Measurements from ENCODE around the gene ANKRD52.

Gene ANKRD52

GRCh38 chr12:56257071-56257470, 1.1 kb downstream of the ANKRD52 start:
- Histone ChIP-seq H3K27me3 (ENCODE audit: insufficient read depth, low read length) (no peaks in the 10 kb centered on the region), H3K9ac (ENCODE audit: low read depth, low read length) (peak overlapping the region; percentile 87; the same call in 1 of the 2 replicates), H3K4me1 (ENCODE audit: insufficient read depth, low read length) (peaks cover 18% of the 10 kb centered on the region), H3K4me3 (ENCODE audit: low read length) (peak overlapping the region; percentile 98), H3K36me3 (ENCODE audit: insufficient read depth, low read length) (peaks cover 47% of the 10 kb centered on the region), H3K9me3 (ENCODE audit: insufficient read depth, low read depth, low read length) (no peaks in the 10 kb centered on the region), H3K27ac (ENCODE audit: low read depth, low read length) (peak overlapping the region; percentile 28; the same call in 1 of the 2 replicates)
- 34% methylated on average over 8 of the region's 8 CpGs for WGBS

- H3K36me3 ChIP-seq (ENCODE audit: insufficient read depth, low read length): peaks cover 53% of the 10 kb centered on the region
- WGBS: 54% methylated on average over 4 of the region's 4 CpGs
Observed at GRCh38 chr12:56256326-56256960, 1.7 kb downstream of the ANKRD52 start.

DNA sequence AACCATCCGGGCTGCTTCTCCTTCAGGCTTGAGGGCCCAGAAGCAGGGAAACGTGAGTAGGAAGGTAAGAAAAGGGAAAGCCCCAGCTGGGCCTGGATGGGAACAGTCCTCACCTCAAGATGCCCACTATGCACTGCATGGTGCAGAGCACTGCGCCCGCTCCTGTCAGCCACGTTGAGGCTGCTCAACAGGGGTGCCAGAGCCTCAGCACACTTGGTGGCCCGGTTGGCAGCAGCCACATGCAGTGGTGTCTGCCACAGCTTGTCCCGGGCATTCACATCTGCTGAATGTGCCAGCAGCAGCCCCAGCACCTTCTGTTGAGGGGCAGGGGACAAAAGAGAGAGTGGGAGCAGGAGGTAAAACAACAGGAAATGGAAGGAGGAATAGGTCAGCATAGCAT, 2.5 kb downstream of the ANKRD52 start:
- WGBS: 90% methylated on average over 7 of the region's 7 CpGs
- Histone ChIP-seq H3K9me3 (ENCODE audit: insufficient read depth, low read depth, low read length) (no peaks in the 10 kb centered on the region), H3K27me3 (ENCODE audit: insufficient read depth, low read length) (no peaks in the 10 kb centered on the region), H3K27ac (ENCODE audit: low read depth, low read length) (no peak overlapping the region), H3K4me3 (ENCODE audit: low read length) (no peak overlapping the region), H3K36me3 (ENCODE audit: insufficient read depth, low read length) (peaks cover 57% of the 10 kb centered on the region), H3K9ac (ENCODE audit: low read depth, low read length) (no peak overlapping the region), H3K4me1 (ENCODE audit: insufficient read depth, low read length) (peaks cover 18% of the 10 kb centered on the region)

More at GRCh38 chr12:56256326-56256960, 1.7 kb downstream of the ANKRD52 start:
- peak overlapping the region; percentile 98 for H3K4me3 ChIP-seq (ENCODE audit: low read length)
- H3K4me1 ChIP-seq (ENCODE audit: insufficient read depth, low read length): peaks cover 18% of the 10 kb centered on the region
- H3K9me3 ChIP-seq (ENCODE audit: insufficient read depth, low read depth, low read length): no peaks in the 10 kb centered on the region
- no peak overlapping the region for H3K9ac ChIP-seq (ENCODE audit: low read depth, low read length)
- H3K27me3 ChIP-seq (ENCODE audit: insufficient read depth, low read length): no peaks in the 10 kb centered on the region
- H3K27ac ChIP-seq (ENCODE audit: low read depth, low read length): no peak overlapping the region

DNA sequence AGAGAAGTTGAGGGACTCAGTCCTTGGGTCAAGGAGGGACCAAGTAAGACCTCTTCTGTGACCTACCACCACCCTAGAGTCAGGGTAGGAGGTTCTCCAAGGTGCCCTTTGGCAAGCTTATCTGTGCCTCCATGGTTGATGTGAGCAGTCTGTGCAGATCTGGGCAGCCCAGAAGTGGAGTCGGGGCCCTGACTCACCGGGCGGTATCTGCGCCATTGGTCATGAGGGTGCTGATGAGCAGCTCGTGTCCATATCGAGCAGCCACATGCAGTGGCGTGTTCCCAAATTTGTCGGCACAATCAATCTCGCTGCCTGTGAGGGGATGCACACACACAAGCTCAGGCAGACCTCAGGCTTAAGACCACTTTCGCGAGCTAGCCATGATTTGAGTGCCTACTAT, 5.1 kb downstream of the ANKRD52 start:
- Histone ChIP-seq H3K36me3 (ENCODE audit: insufficient read depth, low read length) (peaks cover 82% of the 10 kb centered on the region), H3K27me3 (ENCODE audit: insufficient read depth, low read length) (no peaks in the 10 kb centered on the region), H3K9ac (ENCODE audit: low read depth, low read length) (no peak overlapping the region), H3K4me1 (ENCODE audit: insufficient read depth, low read length) (peaks cover 13% of the 10 kb centered on the region), H3K4me3 (ENCODE audit: low read length) (no peak overlapping the region), H3K9me3 (ENCODE audit: insufficient read depth, low read depth, low read length) (no peaks in the 10 kb centered on the region), H3K27ac (ENCODE audit: low read depth, low read length) (no peak overlapping the region)
- WGBS: 97% methylated on average over 11 of the region's 11 CpGs

GRCh38 chr12:56252649-56253048, 5.5 kb downstream of the ANKRD52 start:
- Histone ChIP-seq H3K27ac (ENCODE audit: low read depth, low read length) (no peak overlapping the region), H3K4me3 (ENCODE audit: low read length) (no peak overlapping the region), H3K36me3 (ENCODE audit: insufficient read depth, low read length) (peaks cover 87% of the 10 kb centered on the region), H3K9me3 (ENCODE audit: insufficient read depth, low read depth, low read length) (no peaks in the 10 kb centered on the region), H3K4me1 (ENCODE audit: insufficient read depth, low read length) (peaks cover 13% of the 10 kb centered on the region), H3K27me3 (ENCODE audit: insufficient read depth, low read length) (no peaks in the 10 kb centered on the region), H3K9ac (ENCODE audit: low read depth, low read length) (no peak overlapping the region)
- WGBS: 94% methylated on average over 3 of the region's 3 CpGs

GRCh38 chr12:56248711-56249110, 9.5 kb downstream of the ANKRD52 start:
- H3K27me3 ChIP-seq (ENCODE audit: insufficient read depth, low read length): no peaks in the 10 kb centered on the region
- H3K9ac ChIP-seq (ENCODE audit: low read depth, low read length): no peak overlapping the region
- H3K9me3 ChIP-seq (ENCODE audit: insufficient read depth, low read depth, low read length): no peaks in the 10 kb centered on the region
- no peak overlapping the region for H3K4me3 ChIP-seq (ENCODE audit: low read length)
- H3K27ac ChIP-seq (ENCODE audit: low read depth, low read length): no peak overlapping the region
- H3K36me3 ChIP-seq (ENCODE audit: insufficient read depth, low read length): peaks cover 89% of the 10 kb centered on the region
- no peaks in the 10 kb centered on the region for H3K4me1 ChIP-seq (ENCODE audit: insufficient read depth, low read length)
- WGBS: 93% methylated on average over 8 of the region's 8 CpGs

DNA sequence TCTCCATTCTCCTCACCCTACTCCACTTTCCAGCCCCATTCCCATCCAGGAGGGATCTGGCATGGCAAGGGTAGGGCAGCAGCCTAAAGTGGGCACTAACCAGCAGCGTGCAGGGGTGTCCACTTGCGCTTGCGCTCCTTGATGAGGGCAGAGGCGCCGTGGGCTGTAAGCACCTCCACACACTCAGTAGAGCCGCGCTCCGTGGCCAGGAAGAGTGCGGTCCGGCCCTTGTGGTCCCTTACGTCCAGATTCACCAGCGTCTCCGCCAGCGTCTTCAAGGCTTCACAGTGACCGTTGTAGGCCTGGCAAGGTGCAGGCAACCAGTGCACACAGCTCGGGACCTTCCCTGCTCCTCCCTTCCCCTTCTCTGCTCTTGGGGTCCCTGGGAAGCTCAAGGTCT, 10.3 kb downstream of the ANKRD52 start:
- Histone ChIP-seq H3K4me1 (ENCODE audit: insufficient read depth, low read length) (no peaks in the 10 kb centered on the region), H3K27me3 (ENCODE audit: insufficient read depth, low read length) (no peaks in the 10 kb centered on the region), H3K9ac (ENCODE audit: low read depth, low read length) (no peak overlapping the region), H3K9me3 (ENCODE audit: insufficient read depth, low read depth, low read length) (no peaks in the 10 kb centered on the region), H3K4me3 (ENCODE audit: low read length) (no peak overlapping the region), H3K36me3 (ENCODE audit: insufficient read depth, low read length) (peaks cover 89% of the 10 kb centered on the region), H3K27ac (ENCODE audit: low read depth, low read length) (no peak overlapping the region)
- WGBS: 97% methylated on average over 16 of the region's 16 CpGs

DNA sequence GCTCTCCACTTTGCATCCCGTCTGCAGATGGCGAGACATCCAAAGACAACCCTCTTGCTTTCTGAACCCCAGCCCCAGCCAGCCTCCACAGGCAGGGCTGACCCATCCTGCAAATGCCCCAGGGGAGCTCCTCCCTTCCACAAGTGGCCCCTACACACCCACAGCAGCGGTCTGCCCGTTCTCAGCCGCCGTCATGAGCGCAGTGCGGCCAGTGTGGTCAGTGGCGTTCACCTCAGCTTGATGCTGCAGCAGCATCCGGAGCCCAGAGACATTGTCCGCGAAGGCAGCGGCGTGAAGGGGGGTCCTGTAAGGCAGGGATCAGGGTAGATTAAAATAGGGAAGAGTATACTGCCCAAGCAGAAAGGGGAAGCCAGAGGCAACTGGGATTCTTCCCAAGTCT, 13.7 kb downstream of the ANKRD52 start:
- Histone ChIP-seq H3K9ac (ENCODE audit: low read depth, low read length) (no peak overlapping the region), H3K4me1 (ENCODE audit: insufficient read depth, low read length) (no peaks in the 10 kb centered on the region), H3K9me3 (ENCODE audit: insufficient read depth, low read depth, low read length) (no peaks in the 10 kb centered on the region), H3K36me3 (ENCODE audit: insufficient read depth, low read length) (peaks cover 87% of the 10 kb centered on the region), H3K4me3 (ENCODE audit: low read length) (no peak overlapping the region), H3K27ac (ENCODE audit: low read depth, low read length) (no peak overlapping the region), H3K27me3 (ENCODE audit: insufficient read depth, low read length) (no peaks in the 10 kb centered on the region)
- WGBS: 97% methylated on average over 14 of the region's 14 CpGs

- 94% methylated on average over 3 of the region's 3 CpGs for WGBS
- H3K27ac ChIP-seq (ENCODE audit: low read depth, low read length): no peak overlapping the region
- no peaks in the 10 kb centered on the region for H3K4me1 ChIP-seq (ENCODE audit: insufficient read depth, low read length)
- no peak overlapping the region for H3K4me3 ChIP-seq (ENCODE audit: low read length)
- peaks cover 86% of the 10 kb centered on the region for H3K36me3 ChIP-seq (ENCODE audit: insufficient read depth, low read length)
- H3K9me3 ChIP-seq (ENCODE audit: insufficient read depth, low read depth, low read length): no peaks in the 10 kb centered on the region
- H3K9ac ChIP-seq (ENCODE audit: low read depth, low read length): no peak overlapping the region
- H3K27me3 ChIP-seq (ENCODE audit: insufficient read depth, low read length): no peaks in the 10 kb centered on the region
Observed at GRCh38 chr12:56243731-56244181, 14.4 kb downstream of the ANKRD52 start.

GRCh38 chr12:56242986-56243385, 15.2 kb downstream of the ANKRD52 start:
- H3K36me3 ChIP-seq (ENCODE audit: insufficient read depth, low read length): peaks cover 79% of the 10 kb centered on the region
- no peak overlapping the region for H3K9ac ChIP-seq (ENCODE audit: low read depth, low read length)
- no peaks in the 10 kb centered on the region for H3K4me1 ChIP-seq (ENCODE audit: insufficient read depth, low read length)
- H3K9me3 ChIP-seq (ENCODE audit: insufficient read depth, low read depth, low read length): no peaks in the 10 kb centered on the region
- no peaks in the 10 kb centered on the region for H3K27me3 ChIP-seq (ENCODE audit: insufficient read depth, low read length)
- H3K27ac ChIP-seq (ENCODE audit: low read depth, low read length): no peak overlapping the region
- no peak overlapping the region for H3K4me3 ChIP-seq (ENCODE audit: low read length)
- WGBS: 92% methylated on average over 12 of the region's 13 CpGs

- Histone ChIP-seq H3K27me3 (ENCODE audit: insufficient read depth, low read length) (no peaks in the 10 kb centered on the region), H3K4me1 (ENCODE audit: insufficient read depth, low read length) (no peaks in the 10 kb centered on the region), H3K9ac (ENCODE audit: low read depth, low read length) (no peak overlapping the region), H3K27ac (ENCODE audit: low read depth, low read length) (no peak overlapping the region), H3K36me3 (ENCODE audit: insufficient read depth, low read length) (peaks cover 67% of the 10 kb centered on the region), H3K9me3 (ENCODE audit: insufficient read depth, low read depth, low read length) (no peaks in the 10 kb centered on the region), H3K4me3 (ENCODE audit: low read length) (no peak overlapping the region)
- WGBS: 97% methylated on average over 9 of the region's 9 CpGs
Observed at GRCh38 chr12:56241424-56242303, 16.5 kb downstream of the ANKRD52 start.
